NCI-H510A treated with DMSO at 0.1 percent for 48 hours (cell line): ENCODE results near the gene CNP.
A peak's percentile ranks its signal among the peaks of the same experiment; 100 is the strongest.

Experiments used
- DNase-seq: peaks from one replicate; lab custom pipeline; 2025; lab: John Stamatoyannopoulos, UW

The CNP gene

DNA sequence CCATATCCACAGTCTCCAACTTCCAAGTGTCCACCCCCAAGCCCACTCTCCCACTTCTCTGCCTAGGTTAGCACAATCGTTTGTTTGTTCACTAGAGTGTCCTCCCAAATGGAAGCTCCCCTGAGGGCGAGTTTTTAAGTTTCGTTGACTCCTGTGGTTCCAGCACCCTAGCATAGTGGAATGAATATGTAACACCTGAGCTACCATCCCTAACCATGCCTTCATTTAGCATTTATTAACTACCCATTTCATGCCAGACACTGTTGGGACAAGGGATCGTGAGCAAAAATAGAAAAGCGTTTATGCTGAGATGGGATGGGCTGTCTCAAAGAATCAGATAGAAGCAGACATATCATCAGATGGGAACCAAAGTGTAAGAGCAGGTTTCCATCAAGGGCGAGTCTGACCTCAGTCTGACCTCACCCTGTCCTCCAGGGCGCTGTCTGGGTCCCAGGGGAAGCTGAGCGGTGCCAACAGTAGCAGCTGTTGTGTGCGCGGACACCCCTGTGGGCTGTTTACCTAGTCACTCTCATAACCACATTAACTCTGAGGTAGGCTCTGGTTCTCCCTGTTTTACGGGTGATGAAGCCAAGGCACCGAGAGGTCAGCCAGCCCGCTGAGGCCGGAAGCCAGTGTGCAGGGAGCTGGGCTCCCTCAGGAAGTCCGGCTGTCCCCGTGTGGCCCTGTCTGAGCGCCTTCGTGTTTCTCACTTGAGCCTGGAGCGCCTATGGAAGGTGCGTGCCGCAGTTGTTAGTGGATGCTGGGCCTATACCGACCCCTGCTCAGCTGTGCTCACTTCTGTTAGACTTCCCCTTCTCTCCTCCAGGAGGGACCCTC lies 6.2 kb downstream of the CNP start:
- peak; percentile 39 for DNase-seq

DNA sequence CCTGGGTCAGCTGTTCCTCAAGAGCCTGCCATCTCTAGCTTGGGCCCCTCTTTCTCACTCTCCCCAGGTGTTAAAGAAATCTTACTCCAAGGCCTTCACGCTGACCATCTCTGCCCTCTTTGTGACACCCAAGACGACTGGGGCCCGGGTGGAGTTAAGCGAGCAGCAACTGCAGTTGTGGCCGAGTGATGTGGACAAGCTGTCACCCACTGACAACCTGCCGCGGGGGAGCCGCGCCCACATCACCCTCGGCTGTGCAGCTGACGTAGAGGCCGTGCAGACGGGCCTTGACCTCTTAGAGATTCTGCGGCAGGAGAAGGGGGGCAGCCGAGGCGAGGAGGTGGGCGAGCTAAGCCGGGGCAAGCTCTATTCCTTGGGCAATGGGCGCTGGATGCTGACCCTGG lies 6.8 kb downstream of the CNP start:
- no peak for DNase-seq

DNA sequence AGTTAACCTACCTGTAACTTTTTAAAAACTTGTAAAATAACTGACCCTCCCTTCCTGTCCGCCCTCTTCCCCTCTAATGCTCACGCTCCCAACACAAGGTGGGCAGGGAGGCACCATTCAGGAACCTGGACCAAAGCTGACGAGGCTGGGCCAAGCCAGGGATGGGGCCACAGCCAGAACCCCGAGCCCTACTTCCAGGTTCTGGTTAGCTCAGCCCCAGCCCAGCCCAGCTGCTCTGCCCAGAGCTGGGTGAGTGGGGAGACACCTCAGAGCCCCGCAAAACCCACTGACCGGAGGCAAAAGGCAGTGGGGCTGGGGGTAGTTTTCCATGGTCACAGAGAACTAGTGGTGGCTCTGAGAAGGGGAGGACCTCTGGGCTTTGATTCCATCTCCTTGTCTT lies 7.4 kb downstream of the CNP start:
- DNase-seq: no peak

DNA sequence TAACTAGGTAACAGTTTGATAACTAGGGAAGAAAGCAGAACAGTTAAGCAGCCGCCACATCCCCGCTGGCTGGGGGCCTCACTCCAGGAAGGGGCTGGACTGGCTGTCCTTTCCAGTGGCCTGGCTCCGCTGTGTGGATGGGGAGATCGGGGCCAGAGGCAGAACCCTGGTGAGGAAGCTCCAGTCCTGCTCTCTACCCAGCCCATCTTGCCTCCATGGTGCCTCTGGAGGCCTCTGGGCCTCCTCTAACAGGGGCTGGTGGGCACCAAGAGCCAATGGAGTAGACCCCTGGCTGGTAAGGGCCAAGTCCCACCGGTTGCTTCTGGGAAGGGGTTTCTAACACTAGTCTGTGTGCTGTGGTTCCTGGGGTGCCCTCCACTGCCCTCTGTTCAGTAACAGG lies 8.1 kb downstream of the CNP start:
- no peak for DNase-seq

DNA sequence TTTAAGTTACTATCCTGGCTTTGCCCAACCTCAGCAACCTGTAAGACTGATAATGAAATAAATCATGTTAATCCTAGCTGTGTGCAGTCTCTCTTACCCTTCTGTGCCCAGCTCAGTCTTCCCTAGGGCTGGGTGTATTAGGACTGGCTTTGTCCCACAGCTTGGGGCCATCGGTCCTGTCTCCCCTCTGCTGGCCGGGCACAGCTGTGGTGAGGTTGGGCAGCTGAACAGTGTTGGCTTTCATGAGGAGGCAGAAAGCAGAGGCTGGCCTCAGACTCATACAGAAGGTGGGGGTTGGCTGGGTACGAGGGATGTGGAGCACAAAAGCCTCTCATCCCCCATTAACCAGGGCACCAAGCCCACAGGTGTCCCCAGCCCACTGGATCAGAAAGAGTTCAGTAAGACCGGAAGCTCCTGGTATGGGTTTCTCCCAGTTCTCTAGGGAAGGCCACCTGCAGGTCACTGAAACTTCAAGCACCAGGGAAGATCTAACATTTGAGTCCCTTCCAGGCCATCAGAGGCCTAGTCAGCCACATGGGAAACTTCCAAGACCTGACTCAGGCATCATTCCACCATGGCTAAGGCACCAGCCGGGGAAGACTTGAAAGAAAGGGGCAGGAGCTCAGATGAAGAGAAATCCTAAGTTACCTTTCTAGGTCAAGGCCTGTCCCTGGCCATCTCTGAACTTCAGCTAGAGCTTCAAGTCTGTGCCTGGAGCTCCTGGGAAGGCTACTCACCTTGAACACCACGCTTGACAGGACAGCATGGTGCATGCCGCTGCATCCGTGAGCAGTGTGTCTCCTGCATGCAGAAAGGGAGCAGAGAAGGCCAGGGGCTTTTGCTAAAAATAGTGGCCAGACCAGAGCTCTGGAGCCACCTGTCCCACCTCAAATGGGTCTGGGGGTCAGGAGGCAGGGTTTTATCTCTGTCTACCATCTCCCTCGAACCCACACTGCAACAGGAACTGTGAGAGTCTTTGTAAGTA lies 8.8 kb downstream of the CNP start:
- no peak for DNase-seq

DNA sequence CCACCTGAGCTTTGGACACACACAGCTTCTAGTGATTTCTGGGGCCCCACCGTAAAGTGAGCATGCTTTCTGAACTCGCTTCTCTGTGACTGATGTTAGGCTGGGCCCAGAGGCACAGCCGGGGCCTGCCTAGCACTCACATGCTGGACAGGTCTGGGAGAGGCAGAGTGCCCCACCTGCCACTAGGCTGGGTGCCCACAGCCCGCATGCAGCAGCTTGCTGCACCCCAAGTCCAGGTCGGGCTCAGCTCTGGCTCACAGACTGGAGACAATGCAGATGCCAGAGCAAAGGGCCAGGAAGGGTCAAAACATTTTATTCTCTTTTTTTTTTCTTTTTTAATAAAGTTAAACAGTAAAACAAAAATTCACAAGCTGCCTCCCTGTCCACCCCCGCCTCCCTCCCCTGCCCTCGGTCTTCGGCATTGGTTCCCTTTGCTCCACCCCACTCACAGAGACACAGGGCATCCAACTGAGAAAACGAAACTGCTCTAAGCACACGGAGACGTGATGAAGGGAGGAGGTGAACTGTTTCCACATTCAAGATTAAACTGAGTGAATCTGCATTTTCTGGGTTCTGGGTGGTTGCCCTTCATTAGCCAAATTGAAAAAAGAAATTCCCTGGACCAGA lies 9.7 kb downstream of the CNP start:
- DNase-seq: no peak

DNA sequence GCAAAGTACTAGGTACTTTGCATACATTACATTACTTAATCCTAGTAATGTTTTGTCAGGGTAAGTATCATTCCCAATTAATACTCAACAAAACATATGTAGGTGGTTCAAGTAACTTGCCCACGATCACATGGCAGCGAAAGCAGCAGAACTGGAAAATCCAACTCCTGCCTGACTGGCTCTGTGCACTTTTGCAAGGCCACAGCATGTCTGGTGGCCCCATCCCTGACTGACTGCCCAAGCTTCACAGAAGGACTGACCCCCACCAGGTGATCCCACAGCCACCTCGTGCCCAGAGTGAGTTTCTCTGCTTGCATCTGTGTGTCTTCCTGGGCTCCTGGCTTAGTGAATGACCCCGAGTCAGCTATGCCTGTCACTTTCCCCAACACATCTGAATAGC lies 11.4 kb downstream of the CNP start:
- DNase-seq: no peak

DNA sequence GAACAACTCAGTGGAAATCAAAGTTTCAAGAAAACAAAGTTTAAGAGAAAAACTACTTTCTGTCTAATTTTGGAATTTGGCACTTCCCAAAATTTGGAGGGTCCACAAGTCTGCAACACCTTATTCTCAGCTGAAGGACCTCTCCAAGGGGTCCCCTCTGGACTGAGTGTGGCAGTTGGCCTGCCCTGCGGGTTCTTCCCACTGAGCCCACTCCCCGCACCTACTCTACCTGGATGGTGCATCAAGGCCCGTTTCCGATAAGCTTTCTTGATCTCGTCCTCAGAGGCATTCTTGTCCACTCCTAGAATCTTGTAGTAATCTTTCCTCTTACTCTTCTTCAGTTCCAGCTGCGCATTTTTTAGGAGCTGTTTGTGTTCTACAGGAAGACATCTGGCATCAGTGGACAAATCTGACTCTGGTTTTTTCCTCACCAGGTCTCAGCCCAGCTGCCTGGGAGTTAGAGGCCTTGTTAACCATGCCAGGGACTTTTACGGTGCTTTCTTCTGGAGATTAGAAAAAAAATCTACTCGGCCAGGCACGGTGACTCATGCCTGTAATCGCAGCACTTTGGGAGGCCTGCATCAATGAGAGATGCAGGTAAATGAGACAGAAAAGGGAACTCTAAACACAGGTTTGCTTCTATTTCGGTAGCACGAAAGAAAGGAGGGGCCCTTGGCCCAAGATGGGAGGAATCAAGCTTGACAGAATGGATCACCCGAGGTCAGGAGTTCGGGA lies 15.6 kb downstream of the CNP start:
- no peak for DNase-seq

DNA sequence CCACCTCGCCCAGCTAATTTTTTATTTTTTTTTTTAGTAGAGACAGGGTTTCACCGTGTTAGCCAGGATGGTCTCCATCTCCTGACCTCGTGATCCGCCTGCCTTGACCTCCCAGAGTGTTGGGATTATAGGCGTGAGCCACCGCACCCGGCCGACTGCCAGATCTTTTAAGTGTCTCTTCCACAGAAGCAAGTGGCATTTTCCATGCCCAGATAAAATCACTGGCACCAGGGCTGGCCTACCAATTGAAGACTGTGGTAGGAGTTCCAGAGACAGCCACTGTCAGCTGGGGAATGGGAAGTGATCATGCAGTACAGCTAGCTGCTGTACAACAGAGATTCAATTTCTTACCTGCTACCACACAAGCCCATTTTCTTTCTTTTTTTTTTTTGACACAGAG lies 17.9 kb downstream of the CNP start:
- no peak for DNase-seq

DNA sequence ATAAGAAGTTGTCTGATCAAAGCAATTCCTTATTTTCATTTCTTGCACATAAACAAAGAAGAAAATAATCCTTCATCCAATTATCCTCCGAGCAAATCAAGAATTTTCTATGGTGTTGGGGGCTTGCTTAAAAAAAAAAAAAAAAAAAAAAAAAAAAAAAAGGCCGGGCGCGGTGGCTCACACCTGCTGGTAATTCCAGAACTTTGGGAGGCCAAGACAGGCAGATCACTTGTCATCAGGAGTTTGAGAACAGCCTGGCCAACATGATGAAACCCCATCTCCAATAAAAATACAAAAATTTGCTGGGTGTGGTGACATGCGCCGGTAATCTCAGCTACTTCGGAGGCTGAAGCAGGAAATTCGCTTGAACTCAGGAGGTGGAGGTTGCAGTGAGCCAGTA lies 19.3 kb downstream of the CNP start:
- DNase-seq: no peak

DNA sequence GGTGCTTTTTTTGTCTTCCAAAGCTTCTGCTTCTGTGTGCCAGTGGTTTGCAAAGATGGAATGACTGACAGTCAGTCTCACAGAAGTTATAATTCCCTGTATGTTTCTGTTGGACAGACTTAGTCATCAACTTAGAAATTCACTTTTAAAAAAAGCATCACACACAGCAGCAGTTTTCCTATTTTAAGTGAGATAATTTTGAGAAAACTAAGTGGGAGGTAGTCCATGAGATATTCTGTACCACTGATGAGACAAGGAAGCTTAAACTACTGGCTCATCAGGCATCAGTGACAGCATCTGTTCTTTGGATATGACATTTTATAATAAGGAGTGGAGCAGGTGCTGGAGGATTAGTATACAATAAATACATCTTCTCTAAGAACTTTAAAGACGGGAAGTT lies 20.0 kb downstream of the CNP start:
- DNase-seq: no peak

DNA sequence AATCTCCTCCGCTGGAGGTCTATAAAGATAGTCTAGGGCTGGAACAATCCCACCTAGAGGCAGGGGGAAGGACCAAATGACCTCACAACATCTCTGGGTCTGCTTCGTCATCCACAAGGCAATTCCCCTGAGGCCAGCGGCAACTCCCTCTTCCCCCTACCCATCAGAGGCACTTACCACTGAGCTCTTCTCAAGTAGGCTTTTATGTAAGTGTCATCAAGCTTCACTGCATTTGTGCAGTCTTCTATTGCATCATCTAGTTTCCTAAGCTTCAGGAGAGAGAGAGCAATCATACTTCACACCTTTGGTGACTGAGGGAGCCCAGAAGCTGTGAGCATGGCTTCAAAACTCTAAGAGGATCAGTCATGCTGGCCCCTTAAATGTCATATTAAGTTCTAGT lies 21.0 kb downstream of the CNP start:
- no peak for DNase-seq

DNA sequence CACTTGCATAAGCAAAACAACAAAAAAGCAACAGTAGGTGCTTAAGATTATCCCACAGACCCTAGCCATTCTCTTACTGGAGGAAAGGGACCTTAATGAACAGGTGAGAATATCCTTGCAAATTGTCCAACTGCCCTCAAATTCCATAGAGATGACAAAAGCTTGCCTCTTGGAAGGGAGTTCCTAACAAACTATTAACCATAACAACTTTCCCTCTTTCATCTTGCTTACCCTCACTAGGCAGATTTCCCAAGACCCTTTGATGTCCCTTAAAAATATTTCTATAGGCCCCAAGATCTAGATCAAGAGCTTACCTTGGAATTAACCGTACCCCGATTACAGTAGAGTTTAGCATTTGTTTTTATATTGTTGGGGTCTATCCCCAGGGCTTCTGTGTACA lies 21.8 kb downstream of the CNP start:
- no peak for DNase-seq

DNA sequence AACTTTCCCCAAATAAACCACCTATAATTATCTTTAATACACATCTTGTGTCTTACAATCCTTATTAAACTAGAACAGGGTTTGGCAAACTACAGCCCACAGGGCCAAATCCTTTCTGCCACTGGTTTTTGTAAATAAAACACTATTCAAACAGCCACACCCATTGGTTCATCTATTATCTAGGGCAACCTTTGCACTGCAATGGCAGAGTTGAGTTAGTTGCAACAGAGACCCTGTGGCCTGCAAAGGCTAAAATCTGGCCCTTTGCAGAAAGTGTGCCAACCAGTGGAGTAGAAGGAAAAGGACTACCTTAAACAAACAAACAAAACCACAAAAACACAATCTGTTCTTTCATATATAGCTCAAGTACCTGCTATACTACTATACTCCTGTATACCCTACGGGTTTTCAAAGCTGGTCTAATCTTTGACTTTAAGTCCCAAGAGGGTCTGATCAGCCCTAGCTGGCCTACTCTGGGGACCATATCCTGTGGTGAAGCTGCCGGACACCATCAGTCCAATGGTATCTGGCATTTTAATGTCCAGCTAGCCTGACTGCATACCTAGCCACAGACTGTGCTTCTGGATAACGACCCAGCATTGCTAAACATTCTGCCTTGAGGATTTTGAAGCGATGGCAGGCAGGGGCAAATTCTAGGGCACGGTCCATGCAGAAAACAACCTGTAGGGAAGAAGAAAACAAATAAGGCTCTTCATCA lies 23.3 kb downstream of the CNP start:
- no peak for DNase-seq

DNA sequence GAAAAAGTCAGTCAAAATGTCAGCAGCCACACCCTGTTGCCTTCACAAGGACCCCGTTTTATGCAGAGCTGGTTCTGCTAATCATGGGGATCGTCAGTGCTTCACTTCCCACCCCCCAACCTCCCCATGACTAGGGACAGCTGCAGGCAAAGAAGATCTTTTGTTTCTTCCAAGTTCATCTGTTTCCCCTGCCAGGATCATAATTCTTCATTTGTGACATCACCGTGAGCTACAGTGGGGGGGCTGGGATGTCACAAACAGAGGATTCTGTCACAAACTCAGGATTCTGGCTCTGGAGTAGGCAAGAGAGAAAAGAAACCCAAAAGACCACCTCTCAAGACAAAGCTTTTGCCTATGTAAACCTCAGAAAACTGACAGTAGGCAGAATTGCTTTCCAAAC lies 26.0 kb downstream of the CNP start:
- DNase-seq: no peak

DNA sequence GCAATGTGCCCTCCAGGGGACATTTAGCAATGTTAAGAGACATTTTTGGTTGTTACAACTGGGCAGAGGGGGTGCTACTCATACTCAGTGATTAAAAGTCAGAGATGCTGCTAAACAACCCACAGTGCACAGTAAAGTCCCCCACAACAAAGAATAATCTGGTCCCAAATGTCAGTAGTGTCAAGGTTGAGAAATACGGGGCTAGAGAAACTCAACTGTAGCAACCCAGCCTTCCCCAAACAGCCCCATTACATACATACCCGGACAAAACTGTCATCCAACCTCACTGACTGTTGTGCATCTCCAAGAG lies 30.2 kb downstream of the CNP start:
- DNase-seq: no peak

DNA sequence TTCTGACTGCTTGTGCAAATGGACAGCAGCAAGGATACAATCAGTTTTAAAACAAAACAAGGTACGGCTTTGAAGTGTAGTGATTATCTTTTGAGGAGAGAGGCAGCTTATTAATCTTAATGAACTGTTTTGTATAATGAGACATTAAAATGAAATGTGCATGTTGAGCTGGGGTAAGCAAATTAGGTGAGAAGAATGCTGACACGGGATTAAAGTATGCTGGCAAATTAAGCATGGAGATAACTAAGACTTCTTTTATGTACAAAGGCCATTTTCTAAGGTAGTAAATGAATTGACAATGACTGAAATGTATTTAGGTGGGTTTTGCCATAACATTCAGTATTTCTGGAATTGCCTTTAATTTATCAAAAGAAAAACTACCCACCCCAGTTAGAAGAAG lies 31.9 kb downstream of the CNP start:
- DNase-seq: no peak

DNA sequence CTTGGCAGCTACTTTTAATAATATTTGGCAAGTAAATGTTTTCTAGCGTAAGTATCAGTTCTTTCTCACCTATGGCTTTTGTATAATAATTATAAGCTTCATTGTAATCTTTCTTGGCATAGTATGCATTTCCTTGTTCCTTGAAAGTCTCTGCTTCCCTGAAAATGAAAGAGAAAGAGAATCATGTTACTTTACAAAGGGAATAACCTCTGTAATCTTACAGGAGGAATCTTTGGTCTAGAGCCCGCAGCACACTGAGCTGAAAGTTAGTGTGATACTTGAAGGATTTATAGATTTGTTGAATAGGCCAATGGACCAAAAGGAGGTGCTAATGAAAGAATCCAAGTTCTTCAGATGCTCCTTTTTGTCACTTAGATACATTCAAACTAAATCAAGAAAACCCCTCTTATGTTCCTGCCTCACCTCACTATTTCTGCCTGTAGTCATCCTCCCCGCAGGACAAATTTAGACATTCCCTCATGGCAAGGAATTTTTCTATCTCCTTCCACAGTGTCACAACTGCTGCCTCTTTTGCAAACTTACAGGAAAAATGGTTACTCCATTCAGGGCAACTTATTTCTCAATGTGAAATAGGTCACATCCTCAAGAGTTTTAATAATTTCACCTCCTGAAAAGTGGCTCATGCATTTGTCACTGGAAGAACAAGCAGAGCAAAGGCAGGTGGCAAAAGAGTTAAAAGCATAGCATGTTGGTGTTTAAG lies 34.0 kb downstream of the CNP start:
- no peak for DNase-seq

DNA sequence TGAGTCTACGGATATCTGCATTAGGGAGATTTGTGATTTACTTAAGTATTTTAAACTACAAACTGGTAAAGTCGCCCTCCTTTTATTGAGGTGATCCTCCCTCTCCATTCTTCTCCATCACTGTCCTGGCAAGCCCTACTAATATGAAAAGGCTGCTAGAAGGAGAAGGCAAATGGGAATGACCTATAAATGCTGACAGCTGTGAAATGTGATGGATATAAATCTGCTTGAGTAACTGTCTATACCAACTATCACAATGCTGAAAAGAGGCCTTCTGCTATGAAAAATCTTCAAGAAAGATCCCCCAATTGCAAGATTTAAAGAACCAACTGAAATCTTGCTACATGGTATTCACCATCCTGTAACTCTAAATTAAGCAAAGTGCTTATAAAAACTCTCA lies 35.1 kb downstream of the CNP start:
- DNase-seq: no peak

DNA sequence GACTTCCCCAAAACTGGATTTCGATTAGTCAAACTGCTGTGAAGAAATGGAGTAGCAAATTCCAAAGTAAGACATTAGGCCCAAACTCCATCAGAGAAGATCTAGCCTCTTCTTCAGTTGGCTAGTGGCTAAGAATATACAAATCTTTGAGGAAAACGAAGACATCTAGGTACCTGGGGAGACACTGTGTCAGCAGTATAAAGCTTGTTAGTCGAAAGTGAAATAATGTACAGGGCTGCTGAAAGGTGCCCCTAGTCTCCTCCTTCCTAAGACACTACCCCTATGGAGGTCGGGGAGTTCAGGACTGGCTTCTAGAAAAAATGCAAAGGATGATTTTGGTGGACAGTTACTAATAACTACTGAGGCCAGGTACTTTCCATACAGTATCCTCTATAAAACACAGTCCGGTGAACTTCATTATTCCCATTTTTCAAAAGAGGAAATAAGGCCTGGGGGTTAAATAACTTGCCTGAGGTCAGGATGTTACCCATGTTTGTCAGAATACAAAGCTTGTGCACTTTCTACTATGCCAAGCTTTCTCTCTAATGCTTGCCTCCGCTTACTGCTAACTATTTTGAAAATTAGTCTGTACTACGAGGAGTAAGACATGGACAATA lies 35.7 kb downstream of the CNP start:
- DNase-seq: no peak
